IMR-90 (cell line): ENCODE measurements around the gene RASSF6.

Experiments
- CEBPB ChIP-seq: IDR thresholded peaks from 2 replicates; pipeline ENCODE4 v1.6.1; 2012; ENCODE audit warnings: low read depth, low read length, improper control_type of control experiment
- CTCF ChIP-seq: conservative IDR thresholded peaks from 2 replicates; pipeline ENCODE4 v1.5.1; 2012; ENCODE audit warnings: mild to moderate bottlenecking, low read depth, low read length, improper control_type of control experiment
- MAFK ChIP-seq: IDR thresholded peaks from 2 replicates; pipeline ENCODE4 v1.6.1; 2012; ENCODE audit warnings: low read depth, low read length, improper control_type of control experiment
- MXI1 ChIP-seq: IDR thresholded peaks from 2 replicates; pipeline ENCODE4 v1.6.1; 2012; ENCODE audit warnings: low read depth, mild to moderate bottlenecking, low read length, moderate library complexity, borderline replicate concordance
- NFE2L2 ChIP-seq: fragments of 150-350 bp; IDR thresholded peaks from 2 replicates; pipeline ENCODE4 v1.6.1; 2016; ENCODE audit warnings: low read depth, mild to moderate bottlenecking, low read length
- POLR2A ChIP-seq: IDR thresholded peaks from 2 replicates; pipeline ENCODE4 v1.6.1; 2012; ENCODE audit warnings: mild to moderate bottlenecking, low read depth, low read length
- RAD21 ChIP-seq: IDR thresholded peaks from 2 replicates; pipeline ENCODE4 v1.6.1; 2012; ENCODE audit warnings: low read length, improper control_type of control experiment
- SMC3 ChIP-seq: fragments of 150-350 bp; IDR thresholded peaks from 2 replicates; pipeline ENCODE4 v1.6.1; 2016; ENCODE audit warnings: low read depth, mild to moderate bottlenecking, antibody characterized with exemption, low read length, moderate library complexity
- USF2 ChIP-seq: fragments of 150-350 bp; IDR thresholded peaks from 2 replicates; pipeline ENCODE4 v1.6.1; 2017; ENCODE audit warnings: mild to moderate bottlenecking, antibody characterized with exemption, low read length, low read depth

DNA sequence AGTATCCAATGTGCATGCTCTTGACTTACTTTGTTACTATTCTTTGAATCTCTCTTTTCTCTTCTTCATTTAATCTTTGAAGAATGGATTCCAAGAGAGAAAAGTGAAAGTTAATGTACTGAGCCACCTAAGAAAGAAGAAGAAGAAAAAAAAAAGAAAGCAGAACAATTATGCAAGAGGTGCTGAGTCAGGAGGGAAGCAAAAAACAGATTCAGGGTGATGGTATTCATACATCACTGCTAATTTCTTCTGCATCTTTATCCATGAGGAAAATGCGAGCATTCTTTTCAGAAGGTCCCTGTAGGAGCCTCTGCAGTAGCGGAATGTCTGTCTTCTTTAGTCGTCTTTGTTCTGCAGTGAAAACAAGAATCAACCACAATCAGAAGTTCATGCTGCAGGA is 43.9 kb downstream of the RASSF6 start:
- TF ChIP-seq CTCF (no peak), MAFK (peak; percentile 54), POLR2A (no peak), RAD21 (no peak), CEBPB (peak; percentile 50; the same call in 1 of the 2 replicates), USF2 (no peak), MXI1 (no peak), NFE2L2 (no peak), SMC3 (no peak)
